Ammon's horn (tissue), 1 donor: ENCODE data around the gene SLC35F3.

ENCODE experiments used
- DNase-seq: peaks from one replicate; pipeline ENCODE4 v3.0.0-alpha.2; 2016; ENCODE audit warnings: low spot score

Gene SLC35F3

DNA sequence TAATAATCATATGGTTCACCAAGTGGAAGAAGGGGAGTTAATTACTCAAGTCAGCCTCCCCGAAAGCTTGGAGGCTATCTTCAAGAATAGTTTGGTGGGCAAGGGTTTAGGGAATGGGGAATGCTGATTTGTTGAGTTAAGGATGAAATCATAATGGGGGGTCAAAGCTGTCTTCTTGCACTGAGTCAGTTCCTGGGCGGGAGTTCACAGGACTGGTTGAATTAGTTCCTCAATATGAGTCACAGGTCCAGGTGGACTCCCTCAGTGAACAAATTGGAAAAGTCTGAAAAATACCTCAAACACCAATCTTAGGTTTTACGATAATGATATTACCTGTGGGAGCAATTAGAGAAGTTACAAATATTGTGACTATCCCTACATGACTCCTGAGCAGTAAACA is 353.6 kb downstream of the SLC35F3 start:
- DNase-seq, result no peak

- no peak for DNase-seq
Measured at GRCh38 chr1:234260578-234260977, 356.1 kb downstream of the SLC35F3 start.

DNA sequence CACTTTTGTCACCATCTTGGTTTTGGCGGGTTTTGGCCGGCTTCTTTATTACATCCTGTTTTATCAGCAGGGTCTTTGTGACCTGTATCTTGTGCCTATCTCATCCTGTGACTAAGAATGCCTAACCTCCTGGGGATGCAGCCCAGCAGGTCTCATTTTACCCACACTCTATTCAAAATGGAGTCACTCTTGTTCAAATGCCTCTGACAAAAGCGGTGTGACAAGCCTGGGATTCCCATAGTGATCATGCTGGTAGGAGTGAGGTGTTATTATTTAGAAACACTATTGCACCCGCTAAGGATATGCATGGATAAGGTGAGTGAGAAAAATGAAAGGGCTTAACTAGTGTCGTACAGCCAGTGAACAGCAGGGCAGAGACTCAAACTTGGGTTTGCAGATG is 357.1 kb downstream of the SLC35F3 start:
- DNase-seq, result no peak

DNA sequence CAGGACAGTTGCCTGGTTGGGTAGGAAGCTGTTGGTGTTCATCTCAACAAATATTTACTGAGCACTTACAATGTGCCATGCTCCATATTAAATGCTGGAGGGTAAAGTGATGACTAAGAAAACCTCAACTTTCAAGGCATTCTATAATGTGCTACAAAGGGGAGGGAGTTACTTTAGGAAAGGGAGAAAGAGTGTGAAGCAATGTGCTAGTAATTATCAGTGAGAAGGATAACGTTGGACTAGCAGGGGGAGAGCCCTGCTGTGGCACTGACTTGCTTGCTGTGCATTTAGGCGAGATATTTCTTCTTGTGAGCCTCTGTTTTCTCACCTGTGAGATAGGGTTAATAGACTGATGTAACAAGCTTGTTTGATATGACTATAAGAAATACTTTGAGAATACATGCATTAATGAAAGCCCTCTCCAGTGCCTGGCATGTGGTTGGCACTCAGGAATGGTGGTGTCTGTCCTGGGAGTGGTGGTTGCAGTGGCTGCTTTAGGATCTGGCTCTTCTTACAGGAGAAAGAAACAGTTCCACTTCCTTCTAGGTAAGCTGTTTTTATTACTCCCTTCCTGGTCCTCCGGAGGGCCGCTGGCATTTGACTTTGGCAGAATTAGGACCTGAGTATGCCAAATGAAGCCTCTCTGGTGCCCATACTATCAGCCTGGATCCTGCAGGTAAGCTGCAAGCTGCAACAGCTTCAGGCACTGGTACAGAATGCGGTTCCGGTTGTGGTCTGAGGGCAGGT is 357.7 kb downstream of the SLC35F3 start:
- DNase-seq, result no peak

- peak; percentile 40 for DNase-seq
Measured at GRCh38 chr1:234262754-234263105, 358.3 kb downstream of the SLC35F3 start.

DNA sequence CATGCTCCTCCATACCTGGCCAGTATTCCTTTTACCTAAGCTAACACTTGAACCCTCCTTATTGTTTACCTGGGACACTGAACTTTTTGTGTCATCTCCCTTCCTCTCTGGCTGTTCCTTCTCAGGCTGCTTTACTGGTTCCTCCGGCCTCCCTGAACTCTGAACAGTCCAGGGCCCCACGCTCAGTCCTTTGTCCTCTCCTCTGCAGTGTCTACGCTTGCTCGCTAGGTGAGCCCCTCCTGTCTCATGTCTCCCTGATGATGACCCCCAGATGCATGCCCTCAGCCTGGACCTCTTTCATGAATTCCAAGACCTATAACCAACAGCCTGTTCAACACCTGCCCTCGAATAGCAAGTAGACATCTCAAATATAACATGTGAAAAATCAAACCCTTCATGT is 360.4 kb downstream of the SLC35F3 start:
- no peak for DNase-seq

DNA sequence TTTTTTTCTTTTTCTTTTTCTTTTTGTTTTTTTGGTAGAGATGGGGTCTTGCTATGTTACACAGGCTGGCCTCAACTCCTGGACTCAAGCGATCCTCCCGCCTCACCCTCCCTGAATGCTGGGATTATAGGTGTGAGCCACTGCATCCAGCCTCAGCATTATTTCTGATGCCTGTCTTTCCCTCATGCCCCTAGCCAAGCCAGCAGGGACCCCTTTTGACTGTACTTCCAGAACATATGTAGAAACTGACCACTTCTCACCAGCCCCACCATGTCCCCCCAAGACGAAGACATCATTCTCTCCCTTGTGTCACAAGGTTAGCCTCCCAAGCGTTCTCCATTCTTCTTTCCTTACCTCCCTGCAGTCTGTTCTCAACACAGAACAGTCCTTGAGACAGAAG is 360.8 kb downstream of the SLC35F3 start:
- DNase-seq, result no peak

GRCh38 chr1:234265861-234266260 is 361.4 kb downstream of the SLC35F3 start:
- no peak for DNase-seq

GRCh38 chr1:234270093-234270492 is 365.6 kb downstream of the SLC35F3 start:
- no peak for DNase-seq

DNA sequence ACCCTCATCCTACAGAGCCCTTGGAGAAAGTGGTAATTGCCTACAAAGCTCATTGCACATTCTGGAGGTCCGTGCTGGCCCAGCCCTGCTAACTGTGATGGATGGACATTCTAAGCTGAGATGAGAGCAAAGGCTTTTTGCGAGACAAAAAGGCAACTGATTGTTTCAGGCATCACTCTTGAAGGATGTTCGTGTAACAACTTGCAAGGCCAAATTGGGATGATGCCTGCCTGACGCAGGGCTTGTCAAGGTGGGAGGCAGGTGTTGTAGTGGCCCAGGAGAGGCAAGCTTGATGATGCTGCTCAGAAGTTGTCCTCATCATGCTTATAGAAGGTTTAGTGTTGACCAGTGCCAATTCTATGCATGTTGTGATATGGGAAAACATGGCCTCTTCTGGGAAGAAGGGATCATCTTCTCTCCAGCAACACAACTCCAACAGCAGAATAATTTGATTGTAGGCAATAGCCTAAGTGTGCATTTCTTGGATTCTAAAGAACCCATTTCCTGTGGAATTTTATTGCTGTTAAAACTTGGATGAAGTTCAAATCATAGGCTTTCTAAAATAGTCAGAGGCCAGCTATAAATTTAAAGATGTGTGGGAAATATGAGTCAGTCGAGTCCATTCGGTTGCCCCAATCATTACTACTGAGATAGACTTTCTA is 366.2 kb downstream of the SLC35F3 start:
- no peak for DNase-seq

- DNase-seq, result no peak
Measured at GRCh38 chr1:234271243-234271606, 366.7 kb downstream of the SLC35F3 start.

GRCh38 chr1:234272656-234273312 is 368.3 kb downstream of the SLC35F3 start:
- DNase-seq, result peak; percentile 47

- DNase-seq, result no peak
Measured at GRCh38 chr1:234273981-234274380, 369.5 kb downstream of the SLC35F3 start.

- DNase-seq, result no peak
Measured at GRCh38 chr1:234276151-234276788, 371.8 kb downstream of the SLC35F3 start.

DNA sequence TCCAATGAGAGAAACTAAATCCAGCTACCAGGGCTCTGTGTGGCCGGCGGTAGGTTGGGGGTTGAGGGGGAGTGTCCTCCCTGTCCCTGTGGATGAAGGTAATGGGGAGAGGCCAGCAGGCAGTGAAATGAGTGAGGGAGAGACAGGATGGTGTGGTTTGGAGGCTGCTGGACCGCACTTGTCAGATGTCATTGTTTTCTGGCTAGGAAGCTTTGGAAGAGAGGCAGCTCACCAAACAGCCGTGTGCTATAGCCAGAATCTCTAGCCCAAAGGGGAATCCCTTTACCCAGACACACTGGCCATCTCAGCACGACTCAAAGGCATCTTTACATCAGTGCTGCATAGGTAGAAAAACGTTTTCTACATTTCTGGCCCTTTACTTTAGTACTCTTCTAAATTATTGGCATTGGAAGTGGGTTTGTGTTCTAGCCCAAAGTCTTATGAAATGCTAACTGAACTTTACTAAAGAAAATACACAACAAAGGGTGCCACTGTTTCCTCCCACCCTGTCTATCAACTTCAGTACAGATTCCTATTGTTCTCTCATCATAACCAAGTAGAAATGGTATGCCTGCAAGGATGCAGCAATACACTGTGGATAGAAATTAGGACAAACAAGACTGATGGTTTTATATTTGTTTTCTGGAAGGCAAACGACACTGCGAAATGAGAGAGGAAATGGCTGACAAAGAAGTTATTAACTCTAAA is 372.8 kb downstream of the SLC35F3 start:
- no peak for DNase-seq

DNA sequence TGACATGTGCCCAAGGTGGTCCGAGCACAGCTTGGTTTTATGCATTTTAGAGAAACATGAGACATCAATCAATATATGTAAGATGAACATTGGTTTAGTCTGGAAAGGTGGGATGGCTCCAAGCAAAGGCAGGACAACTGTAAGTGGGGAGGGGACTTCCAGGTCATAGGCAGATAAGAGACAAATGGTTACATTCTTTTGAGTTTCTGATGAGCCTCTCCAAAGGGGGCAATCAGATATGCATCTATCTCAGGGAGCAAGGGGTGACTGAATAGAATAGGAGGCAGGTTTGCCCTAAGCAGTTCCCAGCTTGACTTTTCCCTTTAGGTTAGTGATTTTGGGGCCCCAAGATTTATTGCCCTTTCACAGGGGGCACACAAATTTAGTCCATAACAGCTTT is 374.5 kb downstream of the SLC35F3 start:
- no peak for DNase-seq

GRCh38 chr1:234280500-234280899 is 376.0 kb downstream of the SLC35F3 start:
- DNase-seq, result no peak

- DNase-seq, result peak; percentile 84
Measured at GRCh38 chr1:234281826-234282489, 377.5 kb downstream of the SLC35F3 start.

DNA sequence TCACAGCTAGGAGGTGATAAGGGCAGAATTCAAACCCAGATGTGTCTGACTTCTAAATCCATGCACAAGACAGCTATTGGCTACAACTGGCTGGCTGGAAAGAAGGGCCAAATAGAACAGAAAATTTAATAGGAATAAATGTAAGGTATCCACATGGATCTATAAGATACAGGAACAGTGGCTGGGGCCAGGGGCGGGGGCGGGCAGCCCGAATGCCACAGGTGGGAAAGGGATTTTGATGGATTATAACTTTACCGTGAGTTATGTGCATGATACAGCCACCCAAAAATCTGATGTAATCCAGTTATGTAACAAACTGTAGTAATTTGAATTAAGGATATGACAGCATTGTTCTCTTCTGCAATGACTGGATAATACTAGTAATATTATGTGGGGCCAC is 381.7 kb downstream of the SLC35F3 start:
- DNase-seq, result no peak

GRCh38 chr1:234288946-234289345 is 384.5 kb downstream of the SLC35F3 start:
- no peak for DNase-seq

GRCh38 chr1:234289538-234290305 is 385.2 kb downstream of the SLC35F3 start:
- DNase-seq, result no peak
